Activated T-cell treated with anti-CD3 and anti-CD28 coated beads for 48 hours (primary cell): ENCODE results near the gene CDK5RAP1.
"Not testable (repeated sequence)": the region's sequence is repeated elsewhere in the genome, so short reads cannot be mapped to it uniquely, and the experiment has no call there.

ENCODE experiments used
- DNase-seq: peaks from one replicate; pipeline ENCODE4 v3.0.0-alpha.2; 2020; ENCODE audit warnings: low read depth

Gene CDK5RAP1, protein sequence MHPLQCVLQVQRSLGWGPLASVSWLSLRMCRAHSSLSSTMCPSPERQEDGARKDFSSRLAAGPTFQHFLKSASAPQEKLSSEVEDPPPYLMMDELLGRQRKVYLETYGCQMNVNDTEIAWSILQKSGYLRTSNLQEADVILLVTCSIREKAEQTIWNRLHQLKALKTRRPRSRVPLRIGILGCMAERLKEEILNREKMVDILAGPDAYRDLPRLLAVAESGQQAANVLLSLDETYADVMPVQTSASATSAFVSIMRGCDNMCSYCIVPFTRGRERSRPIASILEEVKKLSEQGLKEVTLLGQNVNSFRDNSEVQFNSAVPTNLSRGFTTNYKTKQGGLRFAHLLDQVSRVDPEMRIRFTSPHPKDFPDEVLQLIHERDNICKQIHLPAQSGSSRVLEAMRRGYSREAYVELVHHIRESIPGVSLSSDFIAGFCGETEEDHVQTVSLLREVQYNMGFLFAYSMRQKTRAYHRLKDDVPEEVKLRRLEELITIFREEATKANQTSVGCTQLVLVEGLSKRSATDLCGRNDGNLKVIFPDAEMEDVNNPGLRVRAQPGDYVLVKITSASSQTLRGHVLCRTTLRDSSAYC

GRCh38 chr20:33401184-33401920 is at the start of gene CDK5RAP1:
Gene CDK5RAP1 (minus strand): TSS chr20:33401519. CDS start chr20:33397064, 4,455 bp downstream.
- DNase-seq: peak; percentile 78

DNA sequence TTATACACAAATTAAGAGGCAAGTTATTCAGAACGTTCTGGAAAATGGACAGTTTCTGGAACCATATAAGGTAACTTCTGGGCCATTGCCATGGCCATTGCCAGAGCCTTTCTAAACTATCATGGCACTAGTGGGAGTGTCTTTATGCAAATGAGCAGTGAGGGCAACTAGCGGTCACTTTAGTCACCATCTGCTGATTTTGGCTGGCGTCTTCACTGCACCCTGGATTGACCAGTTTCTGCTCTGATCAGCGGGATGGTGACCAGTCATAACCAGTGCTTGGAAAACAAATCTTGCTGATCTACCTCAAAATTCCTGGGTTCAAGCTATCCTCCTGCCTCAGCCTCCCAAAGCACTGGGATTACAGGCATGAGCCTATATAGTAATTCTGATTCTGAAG is 49.5 kb upstream of the CDK5RAP1 start:
- no peak for DNase-seq

- no peak for DNase-seq
Measured at GRCh38 chr20:33445881-33446625, 44.7 kb upstream of the CDK5RAP1 start.

DNA sequence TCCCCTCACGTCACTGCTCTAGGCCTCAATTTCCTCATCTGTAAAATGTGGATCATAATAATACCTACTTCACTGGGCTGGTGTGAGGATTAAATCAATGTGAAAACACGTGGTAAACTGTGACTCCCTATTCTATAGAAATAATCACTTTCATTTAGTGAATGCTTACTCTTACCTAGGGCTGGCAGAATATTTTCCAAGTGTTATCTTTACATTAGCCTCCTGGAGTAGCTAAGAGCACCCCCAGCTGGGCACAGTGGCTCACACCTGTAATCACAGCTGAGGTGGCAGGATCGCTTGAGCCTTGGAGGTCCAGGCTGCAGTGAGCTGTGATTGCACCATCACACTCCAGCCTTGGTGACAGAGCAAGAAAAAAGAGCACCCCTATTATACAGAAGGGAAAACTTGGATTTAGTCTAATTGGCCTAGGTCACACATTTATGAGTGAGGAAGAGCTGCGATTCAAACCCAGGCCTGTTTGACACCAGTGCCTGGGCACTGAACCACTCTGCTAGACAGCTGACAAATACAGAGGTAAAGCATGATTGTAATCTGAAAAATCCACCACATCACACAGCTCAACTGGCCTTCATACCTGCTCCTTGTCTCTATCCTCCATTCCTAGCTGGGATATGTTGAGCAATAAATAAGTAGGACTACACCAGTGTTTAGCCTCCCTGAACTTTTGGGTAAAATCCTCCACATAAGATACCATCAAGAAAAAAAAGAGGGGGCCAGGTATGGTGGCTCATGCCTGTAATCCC is 43.7 kb upstream of the CDK5RAP1 start:
- DNase-seq: peak; percentile 27

- DNase-seq: peak; percentile 87
Measured at GRCh38 chr20:33443512-33444239, 42.4 kb upstream of the CDK5RAP1 start, which contains the start of gene SNTA1. Gene SNTA1 (minus strand): TSS chr20:33443763. CDS start chr20:33443620, 143 bp downstream.

- DNase-seq: peak; percentile 31
Measured at GRCh38 chr20:33443006-33443511, 41.7 kb upstream of the CDK5RAP1 start.

DNA sequence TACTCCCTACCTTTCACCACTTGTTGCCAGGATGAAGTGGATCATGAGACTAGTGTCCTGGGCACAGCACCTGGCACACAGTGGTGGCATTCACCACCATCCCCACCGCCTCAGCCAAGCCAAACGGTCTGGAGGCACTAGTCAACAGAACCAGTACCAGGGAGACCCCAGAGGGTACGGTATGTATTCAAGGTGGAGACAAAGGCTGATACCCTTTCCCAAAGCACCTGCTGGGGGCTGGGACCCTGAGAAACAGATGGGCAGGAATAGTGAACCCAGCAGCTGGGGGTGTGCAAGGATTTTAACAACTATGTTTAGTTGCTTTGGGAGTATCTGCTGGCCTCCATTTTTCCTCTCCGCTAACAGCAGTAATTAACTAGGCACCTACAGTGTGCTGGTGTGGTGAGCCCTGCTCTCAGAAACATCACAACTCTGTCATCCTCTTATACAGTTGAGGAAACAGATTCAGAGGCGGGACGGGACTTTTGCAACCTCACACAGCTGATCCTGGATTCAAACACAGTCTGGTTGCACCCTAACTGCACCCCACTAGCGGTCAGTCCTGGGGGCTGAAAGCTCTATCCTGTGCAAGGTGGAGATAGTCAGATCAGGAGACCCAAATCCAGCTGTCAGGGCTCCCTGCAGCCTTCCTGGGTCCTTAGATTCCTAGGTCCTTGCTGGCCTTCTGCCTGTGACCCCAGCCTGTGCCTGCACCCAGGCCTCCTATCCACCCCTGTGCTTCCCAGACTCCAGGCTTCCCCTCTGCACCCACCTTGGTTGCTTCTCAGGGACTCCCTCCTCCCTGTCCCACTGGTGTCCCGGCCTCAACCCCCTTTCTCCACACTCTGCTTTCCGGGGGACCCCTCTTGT is 41.1 kb upstream of the CDK5RAP1 start:
- DNase-seq: no peak

DNA sequence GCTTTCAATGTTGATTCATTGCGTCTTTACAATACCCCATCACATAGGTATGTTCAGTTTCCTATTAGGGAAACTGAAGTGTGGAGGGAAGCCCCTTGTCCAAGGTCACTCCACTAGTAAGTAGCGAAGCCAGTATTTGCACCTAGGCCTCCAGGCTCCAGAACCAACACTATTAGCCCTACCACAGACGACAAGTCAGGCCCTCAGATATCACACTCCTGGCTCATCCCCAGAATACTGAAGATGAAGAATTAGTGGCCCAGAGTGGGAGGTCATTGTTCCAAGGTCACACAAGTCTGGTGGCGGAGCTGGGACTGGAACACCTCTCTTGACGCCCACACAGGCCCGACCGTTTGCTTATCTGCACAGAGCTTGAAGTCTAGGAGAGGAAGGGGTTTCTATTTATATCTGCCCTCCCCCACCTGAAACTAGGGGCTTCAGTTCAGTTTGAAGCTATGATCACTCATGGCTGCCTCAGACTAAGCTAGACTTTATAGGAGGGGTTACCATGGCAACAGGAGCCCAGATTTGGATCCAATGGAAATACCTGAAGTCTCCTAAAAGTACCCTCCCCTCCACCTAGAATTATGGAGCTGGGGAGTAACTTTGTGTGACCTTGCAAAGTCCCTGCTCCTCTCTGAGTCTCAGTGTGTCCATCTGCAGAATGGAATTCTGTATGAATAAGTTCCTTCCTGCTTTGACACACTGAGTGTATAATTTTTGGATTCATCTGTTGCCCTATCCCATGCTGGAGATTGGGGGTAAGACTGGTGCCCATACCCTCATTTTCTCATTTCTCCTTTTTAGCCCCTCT is 40.0 kb upstream of the CDK5RAP1 start:
- no peak for DNase-seq

DNA sequence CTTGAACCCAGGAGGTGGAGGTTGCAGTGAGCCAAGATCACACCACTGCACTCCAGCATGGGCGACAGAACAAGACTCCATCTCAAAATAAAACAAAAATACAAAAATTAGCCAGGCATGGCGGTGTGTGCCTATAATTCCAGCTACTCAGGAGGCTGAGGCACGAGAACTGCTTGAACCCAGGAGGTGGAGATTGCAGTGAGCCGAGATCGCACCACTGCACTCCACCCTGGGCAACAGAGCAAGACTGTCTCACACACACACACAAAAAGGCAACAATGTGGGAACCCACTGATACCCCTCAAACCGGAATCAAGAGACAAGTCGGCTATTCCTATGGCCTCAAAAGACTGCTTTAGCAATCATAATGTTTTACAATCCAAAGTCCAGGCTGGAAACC is 39.2 kb upstream of the CDK5RAP1 start:
- DNase-seq: not testable (repeated sequence)

GRCh38 chr20:33438481-33438880 is 37.2 kb upstream of the CDK5RAP1 start:
- DNase-seq: no peak

DNA sequence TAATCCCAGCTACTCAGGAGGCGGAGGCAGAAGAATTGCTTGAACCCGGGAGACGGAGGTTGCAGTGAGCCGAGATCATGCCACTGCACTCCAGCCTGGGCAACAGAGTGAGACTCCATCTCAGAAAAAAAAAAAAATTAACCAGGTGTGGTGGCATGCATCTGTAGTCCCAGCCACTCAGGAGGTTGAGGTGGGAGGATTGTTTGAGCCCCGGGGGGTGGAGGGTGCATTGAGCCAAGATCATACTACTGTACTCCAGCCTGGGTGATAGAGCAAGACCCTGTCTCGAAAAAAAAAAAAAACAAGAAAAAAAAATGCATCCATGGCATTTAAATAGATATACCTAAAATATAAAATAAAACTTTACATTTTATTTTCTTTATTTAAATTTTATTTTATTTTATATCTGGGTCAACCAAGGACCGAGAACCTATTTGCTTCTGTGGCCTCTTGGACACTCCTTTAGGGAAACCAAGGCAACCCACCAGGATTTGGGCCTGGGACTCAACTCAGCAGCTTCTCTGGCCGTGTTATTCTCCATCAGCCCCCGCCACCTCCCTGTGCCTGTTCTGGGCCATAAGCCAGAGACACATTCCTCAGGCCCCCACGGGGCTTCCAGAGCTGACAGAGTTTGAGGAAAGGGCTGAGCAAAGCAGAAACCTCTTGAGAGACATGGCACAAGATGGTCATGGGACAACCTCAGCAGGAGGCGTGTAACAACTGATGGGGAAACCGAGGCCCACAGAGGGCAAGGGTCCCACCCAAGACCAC is 36.0 kb upstream of the CDK5RAP1 start:
- no peak for DNase-seq

DNA sequence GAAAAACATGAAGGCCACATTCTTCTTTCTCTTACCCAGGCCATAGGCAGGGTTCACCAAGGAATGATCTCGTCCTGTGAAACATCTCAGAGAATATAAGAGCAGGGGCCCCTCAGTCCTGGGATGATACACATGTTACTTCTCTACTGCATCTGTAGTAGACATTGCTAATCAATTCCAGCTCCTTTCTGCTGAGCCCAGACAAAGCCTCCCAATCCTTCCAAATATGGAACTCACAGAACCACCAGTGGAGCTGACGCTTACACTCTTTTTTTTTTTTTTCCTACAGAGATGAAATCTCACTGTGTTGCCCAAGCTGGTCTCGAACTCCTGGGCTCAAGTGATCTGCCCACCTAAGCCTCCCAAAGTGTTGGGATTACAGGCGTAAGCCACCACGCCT is 33.1 kb upstream of the CDK5RAP1 start:
- no peak for DNase-seq

DNA sequence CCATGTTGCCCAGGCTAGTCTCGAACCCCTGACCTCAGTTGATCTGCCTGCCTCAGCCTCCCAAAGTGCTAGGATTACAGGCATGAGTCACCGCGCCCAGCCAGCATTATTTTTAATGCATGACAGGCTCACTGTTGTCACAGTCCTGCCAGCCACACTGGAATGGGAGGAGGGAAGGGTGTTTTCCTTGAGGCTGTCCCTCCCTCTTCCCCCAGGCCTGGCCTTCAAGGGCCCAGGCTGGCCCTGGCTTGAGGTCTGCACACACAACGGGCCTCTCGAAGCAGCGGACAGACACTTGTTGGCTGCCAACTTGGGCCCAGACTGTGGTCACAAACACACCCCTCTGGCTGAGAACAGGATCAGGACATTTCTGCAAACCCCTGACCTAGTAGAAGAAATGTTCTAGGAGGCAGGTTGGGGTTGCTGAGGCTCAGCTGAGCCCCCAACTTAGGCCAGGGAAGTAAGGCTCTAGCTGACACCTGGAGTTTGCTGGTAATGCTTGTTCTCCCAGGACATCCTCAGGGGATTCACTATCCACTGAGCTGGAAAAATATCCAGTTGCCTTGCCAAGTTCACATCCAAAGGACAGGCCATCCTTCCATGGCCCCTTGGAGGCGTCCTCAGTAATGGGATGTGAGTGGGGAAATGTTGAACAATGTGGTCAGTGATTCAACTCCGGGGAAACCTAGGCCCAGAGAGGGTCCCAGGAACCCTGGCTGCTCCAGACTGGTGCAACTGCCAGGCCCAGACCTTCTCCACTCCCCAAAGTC is 32.3 kb upstream of the CDK5RAP1 start:
- DNase-seq: no peak

DNA sequence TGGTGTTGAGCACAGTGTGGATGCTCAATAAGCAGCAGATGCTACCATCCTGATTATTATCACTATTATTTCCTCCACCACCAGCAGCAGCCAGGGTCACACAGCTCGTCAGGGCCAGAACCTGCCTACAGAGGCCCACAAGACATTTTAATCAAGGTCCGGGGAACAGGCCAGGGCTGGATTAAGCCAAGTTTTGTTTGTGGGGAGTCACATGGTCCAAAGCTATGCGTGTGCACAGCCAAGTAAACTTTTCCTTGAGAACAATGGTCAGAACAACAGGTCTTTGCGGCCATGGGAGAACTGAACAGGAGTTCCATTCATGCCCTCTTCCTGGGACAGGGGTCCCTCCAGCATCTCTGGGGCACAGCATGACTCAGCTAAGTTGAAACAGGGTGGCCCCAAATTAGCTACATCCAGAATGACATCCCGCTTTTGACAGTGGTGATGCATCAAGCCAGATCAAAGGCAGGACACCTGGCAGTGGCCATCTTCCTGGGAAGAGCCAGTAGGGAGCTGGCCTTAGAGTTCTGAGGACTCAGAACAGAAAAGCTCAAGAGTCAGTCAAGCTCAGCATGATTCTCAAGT is 30.6 kb upstream of the CDK5RAP1 start:
- no peak for DNase-seq

DNA sequence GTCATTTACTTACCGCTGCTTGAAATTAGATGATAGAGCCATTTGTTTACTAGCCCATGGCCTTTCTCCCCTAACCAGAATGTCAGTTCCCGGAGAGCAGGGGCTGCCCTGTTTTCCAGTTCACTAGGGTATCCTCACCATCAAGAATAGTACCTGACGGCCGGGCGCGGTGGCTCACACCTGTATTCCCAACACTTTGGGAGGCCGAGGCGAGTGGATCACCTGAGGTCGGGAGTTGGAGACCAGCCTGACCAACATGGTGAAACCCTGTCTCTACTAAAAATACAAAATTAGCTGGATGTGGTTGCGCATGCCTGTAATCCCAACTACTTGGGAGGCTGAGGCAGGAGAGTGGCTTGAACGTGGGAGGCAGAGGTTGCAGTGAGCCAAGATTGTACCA is 22.6 kb upstream of the CDK5RAP1 start:
- not testable (repeated sequence) for DNase-seq

DNA sequence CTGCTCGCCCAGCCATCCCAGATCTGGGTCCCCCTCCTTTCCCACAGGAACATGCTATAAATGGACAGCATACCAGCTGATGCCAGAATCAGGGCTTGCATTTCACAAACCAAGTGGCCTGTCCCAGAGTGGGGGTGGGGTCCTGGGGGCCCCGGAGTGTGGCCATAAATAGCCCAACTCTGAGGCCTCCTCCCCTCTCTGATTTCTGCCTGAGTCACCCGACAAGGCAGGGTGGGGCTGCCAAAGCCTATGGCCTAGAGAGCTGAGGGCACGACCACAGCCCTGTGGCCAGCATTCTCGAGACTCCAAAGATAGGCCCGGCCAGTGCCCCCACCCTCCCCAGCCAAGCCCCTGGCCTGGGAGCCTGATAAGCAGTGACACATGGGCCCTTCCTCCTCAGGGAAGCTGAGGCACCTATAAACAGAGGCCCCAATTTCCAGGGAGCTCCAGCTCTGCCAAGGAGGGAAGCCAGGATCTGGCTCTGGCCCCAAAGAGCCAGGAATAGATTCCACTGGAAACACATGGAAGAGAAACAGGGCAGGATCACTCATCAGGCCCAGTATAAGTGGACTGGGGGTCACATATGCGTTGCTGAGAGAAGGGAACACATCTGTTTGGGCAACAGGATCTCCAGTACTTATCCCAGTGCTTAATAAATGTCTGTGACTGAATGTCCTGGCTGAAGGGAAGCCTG is 22.0 kb upstream of the CDK5RAP1 start:
- no peak for DNase-seq
